H1 (cell line): ENCODE results near the gene SELENBP1. TPM values are rescaled to one million over a fixed set of nuclear protein-coding genes. Genes with fewer than 3 reads are reported as not detected.

ENCODE experiments used
- RXRA ChIP-seq: IDR thresholded peaks from 2 replicates; pipeline ENCODE4 v1.6.1; 2011; ENCODE audit warnings: low read depth, mild to moderate bottlenecking, low read length, moderate library complexity; ENCODE audit not compliant: insufficient read depth
- SAP30 ChIP-seq: fragments of 300-600 bp; sonication (generic); IDR thresholded peaks from 2 replicates; pipeline ENCODE4 v1.7.1; 2012; ENCODE audit warnings: low read length, moderate library complexity, mild to moderate bottlenecking, inconsistent platforms; ENCODE audit not compliant: insufficient read depth, insufficient replicate concordance
- SP2 ChIP-seq: IDR thresholded peaks from 2 replicates; pipeline ENCODE4 v1.6.1; 2012; ENCODE audit warnings: mild to moderate bottlenecking, low read length, inconsistent platforms
- TAF1 ChIP-seq: IDR thresholded peaks from 2 replicates; pipeline ENCODE4 v1.6.1; 2011; ENCODE audit warnings: mild to moderate bottlenecking, low read depth, low read length
- TEAD4 ChIP-seq: IDR thresholded peaks from 2 replicates; pipeline ENCODE4 v1.6.1; 2012; ENCODE audit warnings: low read depth, low read length, inconsistent platforms, mixed read lengths
- USF2 ChIP-seq: IDR thresholded peaks from 2 replicates; pipeline ENCODE4 v1.6.1; 2011; ENCODE audit warnings: low read length, improper control_type of control experiment
- polyA plus RNA-seq, 7 experiments: library from polyadenylated mRNA; depleted of rRNA in 3 of 7; stranded (reverse) in 5 of 7; unstranded in 2 of 7; fragments of >200 nt in 5 of 7; fragments of 200-250 nt in 2 of 7; gene quantifications; 1 replicate in 5 of 7; 2 replicates in 1 of 7; 4 replicates in 1 of 7; pipeline versions ENCODE4 v1.2.1 to v1.2.3, GENCODE V29; 2011 to 2013; ENCODE audit warnings: missing spikeins in 2 of 7, mixed read lengths in 2 of 7
- total RNA-seq: library from RNA; stranded (reverse); fragmentation: NEBNext Ultra II Directional; extraction: Animal tissue kit (Norgen Biotek cat#: 25700); gene quantifications from 2 replicates; pipeline ENCODE4 v1.2.1, GENCODE V29; 2021

SELENBP1 gene
- total and polyA plus RNA-seq, 2 of the 8 experiments (the other 6 are each of a cell fraction or from before 2014, with no cell fraction given): 20.0 to 32.4 TPM

- TF ChIP-seq USF2 (no peak), TAF1 (no peak), RXRA (no peak), SAP30 (no peak), TEAD4 (no peak), SP2 (no peak)
Observed at GRCh38 chr1:151368393-151369301, 3.9 kb downstream of the SELENBP1 start (continued).
